Calu3 (cell line): Measurements from ENCODE around the gene ATG4D. TPM values are rescaled to one million over a fixed set of nuclear protein-coding genes. Genes with fewer than 3 reads are reported as not detected.

Experiments
- BruUV-seq: library from RNA; stranded (reverse); fragments of 400-500 nt; replicated peaks from 2 replicates; lab custom pipeline; 2021; lab: Mats Ljungman, UMichigan
- CTCF ChIA-PET: fragments of 300-600 bp; sonication (Branson Sonifier 250); formaldehyde crosslinking; loops from one replicate; lab custom pipeline; 2022; ENCODE audit warnings: antibody characterized with exemption; lab: Charles Lee
- DNase-seq: peaks from one replicate; pipeline ENCODE4 v3.0.0; 2022
- H3K27ac Mint-ChIP-seq: one replicate; pipeline ENCODE4 v1.8.0; 2022; ENCODE audit warnings: mixed read lengths; ENCODE audit not compliant: unreplicated experiment
- H3K27me3 Mint-ChIP-seq: one replicate; pipeline ENCODE4 v1.8.0; 2022; ENCODE audit warnings: mixed read lengths; ENCODE audit not compliant: unreplicated experiment
- H3K36me3 Mint-ChIP-seq: one replicate; pipeline ENCODE4 v1.8.0; 2022; ENCODE audit warnings: mild to moderate bottlenecking, moderate library complexity, mixed read lengths; ENCODE audit not compliant: insufficient read depth, unreplicated experiment
- H3K4me1 Mint-ChIP-seq: one replicate; pipeline ENCODE4 v1.8.0; 2022; ENCODE audit warnings: mild to moderate bottlenecking, low read depth, mixed read lengths; ENCODE audit not compliant: unreplicated experiment
- H3K4me3 Mint-ChIP-seq: one replicate; pipeline ENCODE4 v1.8.0; 2022; ENCODE audit warnings: mild to moderate bottlenecking, low read depth, moderate library complexity, mixed read lengths; ENCODE audit not compliant: unreplicated experiment
- H3K9me3 Mint-ChIP-seq: one replicate; pipeline ENCODE4 v1.8.0; 2022; ENCODE audit warnings: low read depth, mixed read lengths; ENCODE audit not compliant: unreplicated experiment
- intact Hi-C: fragments of 100-400 bp; cut with micrococcal nuclease; formaldehyde crosslinking; loops from one replicate; pipeline ENCODE4 v1.10.0; 2022; ENCODE audit not compliant: unreplicated experiment
- total RNA-seq: library from RNA; stranded (reverse); gene quantifications from 2 replicates; pipeline ENCODE4 v1.2.3, GENCODE V29; 2022
- TF ChIP-seq, protein P1 (sequence below): fragments of 200-600 bp; IDR thresholded peaks from one replicate; pipeline ENCODE4 v1.8.0; 2022; ENCODE audit warnings: antibody characterized with exemption; ENCODE audit not compliant: unreplicated experiment

Gene ATG4D
- total RNA-seq, 1 experiment from 2014 or later: 24.5 TPM

GRCh38 chr19:10517760-10518443 is 25.8 kb upstream of the ATG4D start:
- Mint-ChIP-seq H3K27ac (no peak overlapping the region), H3K4me3 (peak overlapping the region; percentile 53), H3K9me3 (no peaks in the 10 kb centered on the region), H3K36me3 (no peaks in the 10 kb centered on the region), H3K27me3 (peaks cover 74% of the 10 kb centered on the region), H3K4me1 (peaks cover 16% of the 10 kb centered on the region)
- DNase-seq: peak; percentile 5
- intact Hi-C loops: no loop called here
- CTCF ChIA-PET: interaction anchor here (0.5 kb wide), 1 partner anchor 33 kb away, joined by 4 read pairs; no protein-coding TSS in a partner anchor
- TF ChIP-seq, protein P1, sequence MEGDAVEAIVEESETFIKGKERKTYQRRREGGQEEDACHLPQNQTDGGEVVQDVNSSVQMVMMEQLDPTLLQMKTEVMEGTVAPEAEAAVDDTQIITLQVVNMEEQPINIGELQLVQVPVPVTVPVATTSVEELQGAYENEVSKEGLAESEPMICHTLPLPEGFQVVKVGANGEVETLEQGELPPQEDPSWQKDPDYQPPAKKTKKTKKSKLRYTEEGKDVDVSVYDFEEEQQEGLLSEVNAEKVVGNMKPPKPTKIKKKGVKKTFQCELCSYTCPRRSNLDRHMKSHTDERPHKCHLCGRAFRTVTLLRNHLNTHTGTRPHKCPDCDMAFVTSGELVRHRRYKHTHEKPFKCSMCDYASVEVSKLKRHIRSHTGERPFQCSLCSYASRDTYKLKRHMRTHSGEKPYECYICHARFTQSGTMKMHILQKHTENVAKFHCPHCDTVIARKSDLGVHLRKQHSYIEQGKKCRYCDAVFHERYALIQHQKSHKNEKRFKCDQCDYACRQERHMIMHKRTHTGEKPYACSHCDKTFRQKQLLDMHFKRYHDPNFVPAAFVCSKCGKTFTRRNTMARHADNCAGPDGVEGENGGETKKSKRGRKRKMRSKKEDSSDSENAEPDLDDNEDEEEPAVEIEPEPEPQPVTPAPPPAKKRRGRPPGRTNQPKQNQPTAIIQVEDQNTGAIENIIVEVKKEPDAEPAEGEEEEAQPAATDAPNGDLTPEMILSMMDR: no peak
- no TSS peak for BruUV-seq

GRCh38 chr19:10518444-10519361 is 25.0 kb upstream of the ATG4D start:
- H3K36me3 Mint-ChIP-seq: no peaks in the 10 kb centered on the region
- no peak for DNase-seq
- H3K27me3 Mint-ChIP-seq: peaks cover 66% of the 10 kb centered on the region
- TF ChIP-seq, protein P1: no peak
- peak overlapping the region; percentile 53 for H3K4me3 Mint-ChIP-seq
- H3K4me1 Mint-ChIP-seq: peaks cover 16% of the 10 kb centered on the region
- no TSS peak for BruUV-seq
- intact Hi-C loops: no loop called here
- H3K27ac Mint-ChIP-seq: no peak overlapping the region
- CTCF ChIA-PET: interaction anchor here (0.5 kb wide), 1 partner anchor 33 kb away, joined by 4 read pairs; no protein-coding TSS in a partner anchor
- no peaks in the 10 kb centered on the region for H3K9me3 Mint-ChIP-seq

DNA sequence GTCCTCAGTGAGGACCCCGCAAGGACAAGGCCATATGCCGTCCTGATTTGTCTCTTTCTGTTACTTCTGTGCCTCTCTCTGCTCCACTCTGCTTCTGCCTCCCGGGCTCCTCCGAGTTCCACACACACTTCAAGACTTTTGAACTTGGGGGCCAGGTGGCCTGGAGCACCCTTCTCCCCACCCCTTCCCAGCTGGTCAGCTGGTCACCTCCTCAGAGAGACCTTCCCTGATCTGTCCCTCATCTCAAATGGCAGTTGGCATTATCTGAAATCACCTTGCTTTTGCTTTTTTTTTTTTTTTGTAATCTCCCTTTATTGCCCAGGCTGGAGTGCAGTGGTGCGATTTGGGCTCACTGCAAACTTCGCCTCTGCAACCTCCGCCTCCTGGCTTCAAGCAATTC is 24.3 kb upstream of the ATG4D start:
- peaks cover 59% of the 10 kb centered on the region for H3K27me3 Mint-ChIP-seq
- no peak overlapping the region for H3K4me3 Mint-ChIP-seq
- no peak overlapping the region for H3K27ac Mint-ChIP-seq
- H3K4me1 Mint-ChIP-seq: peaks cover 16% of the 10 kb centered on the region
- no peak for DNase-seq
- CTCF ChIA-PET: no interaction called here
- BruUV-seq: no TSS peak
- H3K9me3 Mint-ChIP-seq: no peaks in the 10 kb centered on the region
- intact Hi-C loops: no loop called here
- H3K36me3 Mint-ChIP-seq: no peaks in the 10 kb centered on the region
- TF ChIP-seq, protein P1: no peak

- Mint-ChIP-seq H3K27me3 (peaks cover 45% of the 10 kb centered on the region), H3K4me1 (peaks cover 16% of the 10 kb centered on the region), H3K36me3 (no peaks in the 10 kb centered on the region), H3K27ac (no peak overlapping the region), H3K4me3 (no peak overlapping the region), H3K9me3 (no peaks in the 10 kb centered on the region)
- BruUV-seq: no TSS peak
- DNase-seq: peak; percentile 30
- intact Hi-C loops: no loop called here
- TF ChIP-seq, protein P1: no peak
- CTCF ChIA-PET: interaction anchor here (0.6 to 0.7 kb wide), 3 partner anchors 15 to 70 kb away, joined by 3 to 4 read pairs (median 3); no protein-coding TSS in a partner anchor
Measured at GRCh38 chr19:10520652-10521318, 22.9 kb upstream of the ATG4D start.
